ENCODE measurements around the gene ARHGAP40. TPM values are rescaled to one million over a fixed set of nuclear protein-coding genes. Genes with fewer than 3 reads are reported as not detected.

Gene ARHGAP40
- total and polyA plus RNA-seq, 2 donors (not counting 3 experiments of a cell fraction or from before 2014, with no cell fraction given): 0.18 to 0.20 TPM

- no peaks in the 10 kb centered on the region for H3K36me3 ChIP-seq (ENCODE audit: control insufficient read depth in 2 of 2, extremely low read depth in 1 of 2, insufficient read depth in 2 of 2, low read length in 2 of 2)
- no peaks in the 10 kb centered on the region for H3K79me2 ChIP-seq (ENCODE audit: control insufficient read depth, insufficient read depth, low read length)
- no peak for TF ChIP-seq JUN (IDR thresholded peaks at IDR 0.05; ENCODE audit: borderline replicate concordance, insufficient read depth, insufficient read length, low read depth)
- TF ChIP-seq POLR2A (IDR thresholded peaks at IDR 0.05; ENCODE audit: low read depth, low read length): no peak
- no peak for TF ChIP-seq MYC (IDR thresholded peaks at IDR 0.05; ENCODE audit: low read depth, low read length)
- no peak for TF ChIP-seq POLR2AphosphoS5 (IDR thresholded peaks at IDR 0.05; ENCODE audit: insufficient read depth, low read depth, low read length)
- no peak for TF ChIP-seq MAX (IDR thresholded peaks at IDR 0.05; ENCODE audit: insufficient read depth, insufficient read length)
- no peak for TF ChIP-seq CTCF (IDR thresholded peaks at IDR 0.05; ENCODE audit: extremely low read depth in 1 of 2, insufficient read depth in 1 of 2, low read depth in 1 of 2, low read length in 2 of 2)
- no peak for TF ChIP-seq GATA2 (IDR thresholded peaks at IDR 0.05; ENCODE audit: insufficient read depth, insufficient read length, low read depth, low read length)
- no peak for TF ChIP-seq EZH2 (IDR thresholded peaks at IDR 0.05; ENCODE audit: borderline replicate concordance, low read depth, low read length, severe bottlenecking)
- TF ChIP-seq FOS (IDR thresholded peaks at IDR 0.05; ENCODE audit: borderline replicate concordance, insufficient read depth, low read length): no peak
- H3K9me1 ChIP-seq (replicated peaks; ENCODE audit: control insufficient read depth, extremely low read depth, insufficient read depth, low read length): no peaks in the 10 kb centered on the region
- H3K9ac ChIP-seq (replicated peaks; ENCODE audit: extremely low read depth, insufficient read depth, low read length): no peak overlapping the region
- BruUV-seq (replicated peaks): no TSS peak
- dilution Hi-C loops (cut with MboI; ENCODE audit: extremely low pct_ligation_motif_present, low sequenced_read_pairs): no loop called here
- ChIA-PET CTCF (interaction anchor here (1.0 kb wide), 1 partner anchor 25 kb away, joined by 3 read pairs; no protein-coding TSS in a partner anchor), POLR2A (no interaction called here)
- intact Hi-C loops (cut with micrococcal nuclease): no loop called here
- H3K4me2 ChIP-seq (ENCODE audit: insufficient read depth, low read length): no peak overlapping the region
- DNase-seq (ENCODE audit: low read depth, low spot score) (no peak), FAIRE-seq (no peak)
- H2AFZ ChIP-seq (ENCODE audit: low read depth, low read length): no peak overlapping the region
- no peaks in the 10 kb centered on the region for H3K4me1 ChIP-seq (ENCODE audit: control insufficient read depth, extremely low read depth, insufficient read depth, low read length)
- H3K27me3 ChIP-seq (ENCODE audit: control insufficient read depth in 2 of 2, insufficient read depth in 2 of 2, low read length in 2 of 2): peaks cover 0 to 2% of the 10 kb centered on the region in 2 experiments
- H4K20me1 ChIP-seq (replicated peaks; ENCODE audit: control insufficient read depth, extremely low read depth, insufficient read depth, low read length): no peaks in the 10 kb centered on the region
- H3K27ac ChIP-seq (ENCODE audit: insufficient read depth, low read depth, low read length): no peak overlapping the region
- no peaks in the 10 kb centered on the region for H3K9me3 ChIP-seq (replicated peaks; ENCODE audit: control insufficient read depth, insufficient read depth, low read length)
- no peak overlapping the region for H3K4me3 ChIP-seq (replicated peaks in 1 of 3; ENCODE audit: insufficient read depth in 1 of 3, low read depth in 1 of 3, low read length in 3 of 3)
Measured at GRCh38 chr20:38629979-38630378, 28.4 kb downstream of the ARHGAP40 start.

All from endothelial cell of umbilical vein (primary cell).